RWPE1 (cell line): Measurements from ENCODE around the gene AGMO.

ENCODE experiments used
- CTCF ChIA-PET: fragments of 350-600 bp; sonication (Branson Sonifier 250); formaldehyde crosslinking; extraction: SDS; loops from one replicate; lab custom pipeline; 2021; lab: Yijun Ruan, JAX
- POLR2A ChIA-PET: fragments of 400-600 bp; formaldehyde crosslinking; extraction: SDS; loops from one replicate; lab custom pipeline; 2020; ENCODE audit warnings: antibody characterized with exemption; ENCODE audit not compliant: low non-redundant PET; lab: Yijun Ruan, JAX
- DNase-seq: peaks from one replicate; pipeline ENCODE4 v3.0.0; 2012; ENCODE audit warnings: low spot score
- H3K27ac ChIP-seq: fragments of 450-650 bp; 2 replicates; pipeline ENCODE4 v1.5.1; 2017
- CTCF ChIP-seq: fragments of 450-650 bp; conservative IDR thresholded peaks from 2 replicates; pipeline ENCODE4 v1.5.1; 2017; ENCODE audit warnings: low read depth, mild to moderate bottlenecking

AGMO gene

GRCh38 chr7:15367897-15368296 is 193.9 kb downstream of the AGMO start:
- TF ChIP-seq CTCF, result no peak
- ChIA-PET POLR2A (no interaction called here), CTCF (no interaction called here)
- H3K27ac ChIP-seq, result no peak overlapping the region
- no peak for DNase-seq

GRCh38 chr7:15358112-15358511 is 203.7 kb downstream of the AGMO start:
- ChIA-PET CTCF (no interaction called here), POLR2A (no interaction called here)
- no peak for TF ChIP-seq CTCF
- no peak for DNase-seq
- no peak overlapping the region for H3K27ac ChIP-seq

GRCh38 chr7:15352421-15353206 is 209.2 kb downstream of the AGMO start:
- no peak for DNase-seq
- no peak for TF ChIP-seq CTCF
- ChIA-PET CTCF (interaction anchor here (0.5 kb wide), 1 partner anchor 98 kb away, joined by 4 read pairs; no protein-coding TSS in a partner anchor), POLR2A (no interaction called here)
- no peak overlapping the region for H3K27ac ChIP-seq

GRCh38 chr7:15345216-15345615 is 216.6 kb downstream of the AGMO start:
- no peak for DNase-seq
- CTCF ChIA-PET, result no interaction called here
- no peak for TF ChIP-seq CTCF
- POLR2A ChIA-PET, result no interaction called here
- H3K27ac ChIP-seq, result no peak overlapping the region

- no peak for TF ChIP-seq CTCF
- CTCF ChIA-PET, result no interaction called here
- H3K27ac ChIP-seq, result no peak overlapping the region
- DNase-seq, result no peak
- POLR2A ChIA-PET, result no interaction called here
Measured at GRCh38 chr7:15341817-15342216, 220.0 kb downstream of the AGMO start.

GRCh38 chr7:15336146-15336545 is 225.7 kb downstream of the AGMO start:
- ChIA-PET CTCF (interaction anchor here (0.6 kb wide), 1 partner anchor 66 kb away, joined by 3 read pairs; no protein-coding TSS in a partner anchor), POLR2A (no interaction called here)
- TF ChIP-seq CTCF, result no peak
- no peak overlapping the region for H3K27ac ChIP-seq
- no peak for DNase-seq
